GM23338 (cell line): Measurements from ENCODE around the gene TFDP1.

Source experiments
- EZH2 ChIP-seq: fragments of 200-600 bp; sonication (generic); IDR thresholded peaks from one replicate; pipeline ENCODE4 v1.8.0; 2017; ENCODE audit warnings: antibody characterized with exemption, mild to moderate bottlenecking, low read depth; ENCODE audit not compliant: unreplicated experiment
- NANOG ChIP-seq: IDR thresholded peaks from 2 replicates; pipeline ENCODE4 v1.6.1; 2016; ENCODE audit warnings: antibody characterized with exemption, borderline replicate concordance
- TF ChIP-seq, protein P1 (sequence below), 2 experiments: fragments of 200-600 bp in 1 of 2; sonication (generic) in 1 of 2; conservative IDR thresholded peaks; 2 replicates each; pipeline versions ENCODE4 v1.5.1 to v1.6.1; 2016 to 2017; ENCODE audit warnings: antibody characterized with exemption in 2 of 2, low read depth in 2 of 2, mild to moderate bottlenecking in 2 of 2, moderate library complexity in 1 of 2

- no peak for TF ChIP-seq EZH2
- TF ChIP-seq, protein P1, sequence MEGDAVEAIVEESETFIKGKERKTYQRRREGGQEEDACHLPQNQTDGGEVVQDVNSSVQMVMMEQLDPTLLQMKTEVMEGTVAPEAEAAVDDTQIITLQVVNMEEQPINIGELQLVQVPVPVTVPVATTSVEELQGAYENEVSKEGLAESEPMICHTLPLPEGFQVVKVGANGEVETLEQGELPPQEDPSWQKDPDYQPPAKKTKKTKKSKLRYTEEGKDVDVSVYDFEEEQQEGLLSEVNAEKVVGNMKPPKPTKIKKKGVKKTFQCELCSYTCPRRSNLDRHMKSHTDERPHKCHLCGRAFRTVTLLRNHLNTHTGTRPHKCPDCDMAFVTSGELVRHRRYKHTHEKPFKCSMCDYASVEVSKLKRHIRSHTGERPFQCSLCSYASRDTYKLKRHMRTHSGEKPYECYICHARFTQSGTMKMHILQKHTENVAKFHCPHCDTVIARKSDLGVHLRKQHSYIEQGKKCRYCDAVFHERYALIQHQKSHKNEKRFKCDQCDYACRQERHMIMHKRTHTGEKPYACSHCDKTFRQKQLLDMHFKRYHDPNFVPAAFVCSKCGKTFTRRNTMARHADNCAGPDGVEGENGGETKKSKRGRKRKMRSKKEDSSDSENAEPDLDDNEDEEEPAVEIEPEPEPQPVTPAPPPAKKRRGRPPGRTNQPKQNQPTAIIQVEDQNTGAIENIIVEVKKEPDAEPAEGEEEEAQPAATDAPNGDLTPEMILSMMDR (conservative IDR thresholded peaks at IDR 0.05; ENCODE audit: low read depth in 2 of 2), result no peak
- no peak for TF ChIP-seq NANOG
Measured at GRCh38 chr13:113554333-113554700, 30.2 kb upstream of the TFDP1 start.
